Left lung (tissue), 10 donors: ENCODE measurements around the gene BANK1. TPM values are rescaled to one million over a fixed set of nuclear protein-coding genes. Genes with fewer than 3 reads are reported as not detected.

Experiments
- ATAC-seq: fragments of 200-7000 bp; cut with Tn5 transposase; one replicate; pipeline ENCODE4 v1.9.1; 2020; ENCODE audit warnings: moderate library complexity
- DNase-seq, 4 donors: peaks; one replicate each; pipeline ENCODE4 v3.0.0-alpha.2; 2013 to 2020
- H3K27ac ChIP-seq, 2 donors: fragments of 200-600 bp; sonication (generic) in 1 of 2; one replicate each; pipeline versions ENCODE4 v1.5.0 to v1.8.0; 2020 to 2021
- H3K27me3 ChIP-seq, 2 donors: fragments of 200-600 bp; sonication (generic) in 1 of 2; one replicate each; pipeline versions ENCODE4 v1.5.0 to v1.8.0; 2020 to 2021
- H3K36me3 ChIP-seq, 2 donors: fragments of 200-600 bp; sonication (generic) in 1 of 2; one replicate each; pipeline versions ENCODE4 v1.5.0 to v1.8.0; 2020 to 2021
- H3K4me1 ChIP-seq, 2 donors: fragments of 200-600 bp; one replicate each; pipeline ENCODE4 v1.8.0; 2021
- H3K4me3 ChIP-seq, 2 donors: fragments of 200-600 bp; sonication (generic) in 1 of 2; one replicate each; pipeline versions ENCODE4 v1.5.0 to v1.8.0; 2020 to 2021; ENCODE audit warnings: mild to moderate bottlenecking in 1 of 2
- H3K9me3 ChIP-seq, 2 donors: fragments of 200-600 bp; sonication (generic) in 1 of 2; one replicate each; pipeline versions ENCODE4 v1.5.0 to v1.8.0; 2020 to 2021
- CTCF ChIP-seq, 2 donors: fragments of 200-600 bp; sonication (generic) in 1 of 2; IDR thresholded peaks; one replicate each; pipeline versions ENCODE4 v1.5.0 to v1.8.0; 2021; ENCODE audit warnings: antibody characterized with exemption in 2 of 2
- intact Hi-C, 2 donors: fragments of 100-400 bp; cut with DNase I; formaldehyde crosslinking; loops; one replicate each; pipeline versions ENCODE4 v1.11.2 to v1.14.2; 2022
- polyA plus RNA-seq, 6 donors: library from polyadenylated mRNA; unstranded; fragments of 120-200 nt; gene quantifications; one replicate each; pipeline ENCODE4 v1.2.1, GENCODE V29; 2013; ENCODE audit not compliant: insufficient read length in 6 of 6
- total RNA-seq, 2 donors: library from RNA; stranded (reverse); fragmentation: NEBNext Ultra II Directional; extraction: Animal tissue kit (Norgen Biotek cat#: 25700); gene quantifications; one replicate each; pipeline ENCODE4 v1.2.1, GENCODE V29; 2021
- donor health status: DM: no; HTN: yes; CAD: no.
- donor health status: DM: no; HTN: no; CAD: no.

The BANK1 gene
- total and polyA plus RNA-seq, 8 donors = 1.7 to 11.1 (median 2.4) TPM

- intact Hi-C loops = no loop called here
- Histone ChIP-seq H3K9me3 (no peaks in the 10 kb centered on the region), H3K27ac (no peak overlapping the region), H3K27me3 (no peaks in the 10 kb centered on the region), H3K4me1 (no peaks in the 10 kb centered on the region), H3K36me3 (no peaks in the 10 kb centered on the region), H3K4me3 (no peak overlapping the region)
- DNase-seq (no peak), ATAC-seq (no peak)
- TF ChIP-seq CTCF (IDR thresholded peaks at IDR 0.05) = no peak
These were observed 257.1 kb downstream of the BANK1 start for GRCh38 chr4:102047616-102048015.

- intact Hi-C loops = no loop called here
- ATAC-seq (no peak), DNase-seq (no peak)
- Histone ChIP-seq H3K9me3 (no peaks in the 10 kb centered on the region), H3K4me1 (no peaks in the 10 kb centered on the region), H3K27me3 (no peaks in the 10 kb centered on the region), H3K27ac (no peak overlapping the region), H3K36me3 (no peaks in the 10 kb centered on the region), H3K4me3 (no peak overlapping the region)
- TF ChIP-seq CTCF (IDR thresholded peaks at IDR 0.05) = no peak
These were observed 265.3 kb downstream of the BANK1 start for GRCh38 chr4:102055805-102056204.

GRCh38 chr4:102057122-102057521 is 266.6 kb downstream of the BANK1 start:
- intact Hi-C loops = no loop called here
- Histone ChIP-seq H3K27me3 (no peaks in the 10 kb centered on the region), H3K27ac (no peak overlapping the region), H3K36me3 (no peaks in the 10 kb centered on the region), H3K4me1 (no peaks in the 10 kb centered on the region), H3K4me3 (no peak overlapping the region), H3K9me3 (no peaks in the 10 kb centered on the region)
- DNase-seq (no peak), ATAC-seq (no peak)
- no peak for TF ChIP-seq CTCF (IDR thresholded peaks at IDR 0.05)

GRCh38 chr4:102061133-102061532 is 270.6 kb downstream of the BANK1 start:
- intact Hi-C loops = no loop called here
- ATAC-seq = no peak
- TF ChIP-seq CTCF (IDR thresholded peaks at IDR 0.05) = no peak
- no peak overlapping the region for H3K27ac ChIP-seq
- H3K36me3 ChIP-seq = no peaks in the 10 kb centered on the region
- no peaks in the 10 kb centered on the region for H3K4me1 ChIP-seq
- no peak for DNase-seq
- H3K4me3 ChIP-seq = no peak overlapping the region
- no peaks in the 10 kb centered on the region for H3K27me3 ChIP-seq
- no peaks in the 10 kb centered on the region for H3K9me3 ChIP-seq

- intact Hi-C loops = no loop called here
- no peak overlapping the region for H3K4me3 ChIP-seq
- TF ChIP-seq CTCF (IDR thresholded peaks at IDR 0.05) = no peak
- no peaks in the 10 kb centered on the region for H3K27me3 ChIP-seq
- no peaks in the 10 kb centered on the region for H3K36me3 ChIP-seq
- ATAC-seq (no peak), DNase-seq (no peak)
- no peaks in the 10 kb centered on the region for H3K4me1 ChIP-seq
- no peak overlapping the region for H3K27ac ChIP-seq
- H3K9me3 ChIP-seq = no peaks in the 10 kb centered on the region
These were observed 274.4 kb downstream of the BANK1 start for GRCh38 chr4:102064747-102065442.
